ENCODE results near the gene P4HB.
A peak's percentile ranks its signal among the peaks of the same experiment; 100 is the strongest.
"Not testable (repeated sequence)": the region's sequence is repeated elsewhere in the genome, so short reads cannot be mapped to it uniquely, and the experiment has no call there.

Gene P4HB

GRCh38 chr17:81845881-81846742, 14.2 kb downstream of the P4HB start:
- no peak for DNase-seq (ENCODE audit: low read depth)

GRCh38 chr17:81845361-81845760, 15.0 kb downstream of the P4HB start:
- no peak for DNase-seq (ENCODE audit: low read depth)

GRCh38 chr17:81844887-81845286, 15.4 kb downstream of the P4HB start:
- no peak for DNase-seq (ENCODE audit: low read depth)

GRCh38 chr17:81844327-81844851, 15.9 kb downstream of the P4HB start:
- no peak for DNase-seq (ENCODE audit: low read depth)

- no peak for DNase-seq (ENCODE audit: low read depth)
These were observed 16.5 kb downstream of the P4HB start for GRCh38 chr17:81843713-81844326.

- no peak for DNase-seq (ENCODE audit: low read depth)
These were observed 17.4 kb downstream of the P4HB start for GRCh38 chr17:81842725-81843504.

GRCh38 chr17:81842378-81842724, 18.0 kb downstream of the P4HB start:
- no peak for DNase-seq (ENCODE audit: low read depth)

GRCh38 chr17:81841866-81842265, 18.5 kb downstream of the P4HB start:
- no peak for DNase-seq (ENCODE audit: low read depth)

GRCh38 chr17:81840826-81841778, 19.2 kb downstream of the P4HB start:
- DNase-seq (ENCODE audit: low read depth) = no peak

GRCh38 chr17:81840059-81840458, 20.3 kb downstream of the P4HB start:
- not testable (repeated sequence) for DNase-seq (ENCODE audit: low read depth)

GRCh38 chr17:81839301-81839700, 21.0 kb downstream of the P4HB start:
- no peak for DNase-seq (ENCODE audit: low read depth)

GRCh38 chr17:81838753-81839255, 21.5 kb downstream of the P4HB start:
- no peak for DNase-seq (ENCODE audit: low read depth)

GRCh38 chr17:81837641-81838040, 22.7 kb downstream of the P4HB start:
- DNase-seq (ENCODE audit: low read depth) = no peak

GRCh38 chr17:81834831-81835267, 25.5 kb downstream of the P4HB start, which contains the start of gene PPP1R27:
Gene PPP1R27 (minus strand): TSS chr17:81835050. CDS start chr17:81834953, 97 bp downstream.
- no peak for DNase-seq (ENCODE audit: low read depth)

- no peak for DNase-seq (ENCODE audit: low read depth)
These were observed 26.2 kb downstream of the P4HB start for GRCh38 chr17:81833921-81834830.

GRCh38 chr17:81833160-81833920, 27.0 kb downstream of the P4HB start, which contains the start of gene MCRIP1:
Gene MCRIP1 (minus strand): TSS chr17:81833291. CDS start chr17:81824506, 8,785 bp downstream.
- peak; percentile 79 for DNase-seq (ENCODE audit: low read depth)

- no peak for DNase-seq (ENCODE audit: low read depth)
These were observed 27.7 kb downstream of the P4HB start for GRCh38 chr17:81832608-81833159.

GRCh38 chr17:81831957-81832607, 28.3 kb downstream of the P4HB start:
- no peak for DNase-seq (ENCODE audit: low read depth)
